Measurements from ENCODE around the gene NCKAP5. TPM values are rescaled to one million over a fixed set of nuclear protein-coding genes. Genes with fewer than 3 reads are reported as not detected.

The NCKAP5 gene
- total RNA-seq, 3 donors from 2014 or later, result 1.9 to 6.3 (median 2.3) TPM

DNA sequence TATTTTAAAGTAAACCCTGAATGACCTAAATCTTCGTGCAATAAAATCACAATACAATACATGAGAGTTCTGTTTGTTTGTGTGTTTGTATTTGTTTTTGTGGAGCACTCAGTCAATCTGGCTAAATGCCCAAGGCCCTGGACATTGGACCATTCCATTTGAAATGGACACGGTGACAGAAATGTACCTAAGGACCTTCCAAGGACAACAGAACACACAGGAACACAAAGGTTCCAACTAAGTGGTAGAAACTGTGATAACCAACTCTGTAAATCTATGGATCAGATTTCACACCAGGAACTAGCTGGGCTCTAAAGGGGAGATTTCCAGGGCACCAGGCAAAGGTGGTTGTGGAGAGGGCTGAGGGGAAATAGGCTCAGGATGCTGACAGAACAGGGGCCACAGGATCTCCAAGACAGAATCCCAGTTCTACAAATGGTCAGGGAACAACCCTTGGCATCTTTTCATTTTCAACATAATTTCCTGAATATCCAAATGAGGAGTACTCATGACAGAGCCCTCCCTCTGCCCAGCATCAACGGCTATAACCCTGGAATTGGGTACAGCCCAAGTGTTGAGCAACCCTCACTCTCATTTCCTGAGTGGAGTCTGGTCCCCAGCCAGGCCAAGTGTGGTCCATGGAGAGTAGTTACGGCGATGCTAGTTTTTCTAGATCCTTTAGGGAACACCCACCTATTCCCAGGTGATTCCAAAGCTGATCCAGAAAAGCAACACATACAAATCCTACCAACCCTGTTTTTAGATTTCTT, 78.4 kb downstream of the NCKAP5 start:
- no peaks in the 10 kb centered on the region for H3K9me3 ChIP-seq
- H3K4me3 ChIP-seq, result no peak overlapping the region
- peaks cover under 1% of the 10 kb centered on the region for H3K4me1 ChIP-seq (ENCODE audit: low read depth)
- TF ChIP-seq, protein P1, sequence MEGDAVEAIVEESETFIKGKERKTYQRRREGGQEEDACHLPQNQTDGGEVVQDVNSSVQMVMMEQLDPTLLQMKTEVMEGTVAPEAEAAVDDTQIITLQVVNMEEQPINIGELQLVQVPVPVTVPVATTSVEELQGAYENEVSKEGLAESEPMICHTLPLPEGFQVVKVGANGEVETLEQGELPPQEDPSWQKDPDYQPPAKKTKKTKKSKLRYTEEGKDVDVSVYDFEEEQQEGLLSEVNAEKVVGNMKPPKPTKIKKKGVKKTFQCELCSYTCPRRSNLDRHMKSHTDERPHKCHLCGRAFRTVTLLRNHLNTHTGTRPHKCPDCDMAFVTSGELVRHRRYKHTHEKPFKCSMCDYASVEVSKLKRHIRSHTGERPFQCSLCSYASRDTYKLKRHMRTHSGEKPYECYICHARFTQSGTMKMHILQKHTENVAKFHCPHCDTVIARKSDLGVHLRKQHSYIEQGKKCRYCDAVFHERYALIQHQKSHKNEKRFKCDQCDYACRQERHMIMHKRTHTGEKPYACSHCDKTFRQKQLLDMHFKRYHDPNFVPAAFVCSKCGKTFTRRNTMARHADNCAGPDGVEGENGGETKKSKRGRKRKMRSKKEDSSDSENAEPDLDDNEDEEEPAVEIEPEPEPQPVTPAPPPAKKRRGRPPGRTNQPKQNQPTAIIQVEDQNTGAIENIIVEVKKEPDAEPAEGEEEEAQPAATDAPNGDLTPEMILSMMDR (IDR thresholded peaks at IDR 0.05), result no peak
- no peaks in the 10 kb centered on the region for H3K36me3 ChIP-seq (ENCODE audit: low read depth)
- intact Hi-C loops (cut with DNase I, micrococcal nuclease), result no loop called here
- peak; percentile 48 for ATAC-seq
- peak in 1 of 3 donors; percentile 38 for DNase-seq

DNA sequence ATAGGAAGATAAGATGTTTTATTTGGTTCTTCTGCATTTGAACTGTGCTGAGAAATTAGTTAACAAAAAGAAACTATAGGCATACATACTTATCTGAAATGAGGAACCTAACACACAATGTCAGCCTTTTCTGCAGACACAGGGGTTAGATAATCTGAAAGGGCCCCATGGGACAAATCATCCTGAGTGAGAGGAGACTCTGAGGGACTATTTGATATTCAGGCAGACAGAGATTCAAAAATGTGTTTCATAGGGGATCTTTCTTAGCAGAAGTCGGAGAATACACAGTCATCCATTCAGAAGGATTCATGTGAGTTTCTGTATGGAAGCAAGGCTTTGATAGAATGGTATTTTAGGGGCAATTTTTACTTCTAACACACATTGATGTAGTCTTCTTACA, 79.1 kb downstream of the NCKAP5 start:
- no peaks in the 10 kb centered on the region for H3K4me1 ChIP-seq (ENCODE audit: low read depth)
- DNase-seq, result no peak
- TF ChIP-seq, protein P1 (IDR thresholded peaks at IDR 0.05), result no peak
- H3K9me3 ChIP-seq, result no peaks in the 10 kb centered on the region
- intact Hi-C loops (cut with DNase I, micrococcal nuclease), result no loop called here
- ATAC-seq, result no peak
- H3K36me3 ChIP-seq (ENCODE audit: low read depth), result no peaks in the 10 kb centered on the region
- H3K4me3 ChIP-seq, result no peak overlapping the region

GRCh38 chr2:133486771-133487191, 81.5 kb downstream of the NCKAP5 start:
- Histone ChIP-seq H3K36me3 (ENCODE audit: low read depth) (no peaks in the 10 kb centered on the region), H3K4me3 (no peak overlapping the region), H3K9me3 (no peaks in the 10 kb centered on the region), H3K4me1 (ENCODE audit: low read depth) (no peaks in the 10 kb centered on the region)
- TF ChIP-seq, protein P1 (IDR thresholded peaks at IDR 0.05), result no peak
- ATAC-seq, result no peak
- DNase-seq, result no peak
- intact Hi-C loops (cut with DNase I, micrococcal nuclease), result no loop called here

DNA sequence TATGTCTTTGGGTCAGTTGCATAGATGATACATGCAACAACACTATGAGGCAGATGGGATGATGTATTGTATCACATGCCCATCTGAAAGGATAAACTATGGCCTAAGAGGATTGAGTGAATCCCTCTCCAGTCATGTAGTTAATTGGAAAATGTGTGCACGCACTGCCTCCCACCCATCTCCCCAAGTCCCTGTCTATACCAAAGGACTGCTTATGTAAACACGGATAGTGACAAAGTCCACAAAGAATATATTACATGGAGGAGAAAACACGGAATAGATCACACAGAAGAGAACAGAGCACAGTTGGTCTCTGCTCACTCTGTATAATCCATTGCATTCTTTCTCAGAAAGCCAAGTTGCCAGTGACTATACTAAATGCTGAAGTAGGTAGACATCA, 82.4 kb downstream of the NCKAP5 start:
- Histone ChIP-seq H3K36me3 (ENCODE audit: low read depth) (no peaks in the 10 kb centered on the region), H3K9me3 (no peaks in the 10 kb centered on the region), H3K4me3 (no peak overlapping the region), H3K4me1 (ENCODE audit: low read depth) (no peaks in the 10 kb centered on the region)
- intact Hi-C loops (cut with DNase I, micrococcal nuclease), result no loop called here
- DNase-seq, result no peak
- peak; percentile 31 for ATAC-seq
- TF ChIP-seq, protein P1 (IDR thresholded peaks at IDR 0.05), result no peak

- DNase-seq (no peak), ATAC-seq (no peak)
- H3K9me3 ChIP-seq, result no peaks in the 10 kb centered on the region
- no peaks in the 10 kb centered on the region for H3K36me3 ChIP-seq (ENCODE audit: low read depth)
- TF ChIP-seq, protein P1 (IDR thresholded peaks at IDR 0.05), result no peak
- intact Hi-C loops (cut with DNase I, micrococcal nuclease), result no loop called here
- no peaks in the 10 kb centered on the region for H3K4me1 ChIP-seq (ENCODE audit: low read depth)
- H3K4me3 ChIP-seq, result no peak overlapping the region
These were observed 83.5 kb downstream of the NCKAP5 start for GRCh38 chr2:133484784-133485183.
